ENCODE measurements around the gene TPPP2. TPM values are rescaled to one million over a fixed set of nuclear protein-coding genes. Genes with fewer than 3 reads are reported as not detected.
A peak's percentile ranks its signal among the peaks of the same experiment; 100 is the strongest.

Gene TPPP2
- total RNA-seq, 4 donors from 2014 or later = 0.67 TPM; not detected in 3

GRCh38 chr14:21069388-21070082 lies 39.5 kb downstream of the TPPP2 start:
- intact Hi-C loops (cut with DNase I; ENCODE audit: low total_unique reads) = loop anchor here (5.0 kb wide), 1 partner anchor 33 kb away; the partner anchor contains the start of gene TMEM253
- no peaks in the 10 kb centered on the region for H3K9me3 ChIP-seq
- H3K4me3 ChIP-seq = peak overlapping the region; percentile 59 to 63
- TF ChIP-seq POLR2A (IDR thresholded peaks at IDR 0.05) (no peak), CTCF (IDR thresholded peaks at IDR 0.05) (peak in 1 of 4 experiments; percentile 11)
- peak; percentile 54 to 66 for DNase-seq
- no peaks in the 10 kb centered on the region for H3K27me3 ChIP-seq
- H3K36me3 ChIP-seq = no peaks in the 10 kb centered on the region
- H3K27ac ChIP-seq = peak overlapping the region; percentile 95
- H3K4me1 ChIP-seq = no peaks in the 10 kb centered on the region

GRCh38 chr14:21070083-21070609 lies 40.1 kb downstream of the TPPP2 start, which contains the start of gene ARHGEF40:
Gene ARHGEF40, plus strand, starts transcription at chr14:21070304. Its CDS starts 93 bp downstream, at chr14:21070397.
- no peaks in the 10 kb centered on the region for H3K36me3 ChIP-seq
- no peaks in the 10 kb centered on the region for H3K9me3 ChIP-seq
- H3K27ac ChIP-seq = peak within 1 kb of the TSS; percentile 95
- H3K27me3 ChIP-seq = no peaks in the 10 kb centered on the region
- H3K4me3 ChIP-seq = peak within 1 kb of the TSS; percentile 59 to 63
- intact Hi-C loops (cut with DNase I; ENCODE audit: low total_unique reads) = no loop called here
- DNase-seq = peak; percentile 58 to 75
- no peaks in the 10 kb centered on the region for H3K4me1 ChIP-seq
- no peak for TF ChIP-seq CTCF (IDR thresholded peaks at IDR 0.05)
- peak in 1 of 2 donors; percentile 53 for TF ChIP-seq POLR2A (IDR thresholded peaks at IDR 0.05)

GRCh38 chr14:21070610-21071224 lies 40.7 kb downstream of the TPPP2 start:
- peak overlapping the region; percentile 95 for H3K27ac ChIP-seq
- H3K36me3 ChIP-seq = no peaks in the 10 kb centered on the region
- intact Hi-C loops (cut with DNase I; ENCODE audit: low total_unique reads) = no loop called here
- H3K4me1 ChIP-seq = no peaks in the 10 kb centered on the region
- peak overlapping the region; percentile 59 to 63 for H3K4me3 ChIP-seq
- no peaks in the 10 kb centered on the region for H3K27me3 ChIP-seq
- peak; percentile 64 to 72 for DNase-seq
- TF ChIP-seq POLR2A (IDR thresholded peaks at IDR 0.05) (no peak), CTCF (IDR thresholded peaks at IDR 0.05) (no peak)
- H3K9me3 ChIP-seq = no peaks in the 10 kb centered on the region

GRCh38 chr14:21071225-21072030 lies 41.4 kb downstream of the TPPP2 start:
- Histone ChIP-seq H3K27ac (peak overlapping the region; percentile 95), H3K36me3 (no peaks in the 10 kb centered on the region), H3K9me3 (no peaks in the 10 kb centered on the region), H3K4me1 (no peaks in the 10 kb centered on the region), H3K27me3 (no peaks in the 10 kb centered on the region), H3K4me3 (peak overlapping the region; percentile 59 to 63)
- TF ChIP-seq POLR2A (IDR thresholded peaks at IDR 0.05) (peak in 1 of 2 donors; percentile 48), CTCF (IDR thresholded peaks at IDR 0.05) (no peak)
- peak; percentile 88 to 90 for DNase-seq
- intact Hi-C loops (cut with DNase I; ENCODE audit: low total_unique reads) = no loop called here
